Osteocyte (in vitro differentiated cells): ENCODE data around the gene PDLIM5. TPM values are rescaled to one million over a fixed set of nuclear protein-coding genes. Genes with fewer than 3 reads are reported as not detected.

Experiments
- DNase-seq: peaks from one replicate; pipeline ENCODE4 v3.0.0; 2021; ENCODE audit warnings: mixed read lengths; ENCODE audit not compliant: unreplicated experiment; ENCODE audit errors: extremely low spot score
- H3K27ac Mint-ChIP-seq: one replicate; pipeline ENCODE4 v1.8.0; 2021; ENCODE audit warnings: mild to moderate bottlenecking, mixed read lengths; ENCODE audit not compliant: unreplicated experiment
- H3K27me3 Mint-ChIP-seq: one replicate; pipeline ENCODE4 v1.8.0; 2021; ENCODE audit warnings: mixed read lengths; ENCODE audit not compliant: unreplicated experiment
- H3K36me3 Mint-ChIP-seq: one replicate; pipeline ENCODE4 v1.8.0; 2021; ENCODE audit warnings: mixed read lengths; ENCODE audit not compliant: unreplicated experiment
- H3K4me1 Mint-ChIP-seq: one replicate; pipeline ENCODE4 v1.8.0; 2021; ENCODE audit warnings: mixed read lengths; ENCODE audit not compliant: unreplicated experiment
- H3K4me3 Mint-ChIP-seq: one replicate; pipeline ENCODE4 v1.8.0; 2021; ENCODE audit warnings: mild to moderate bottlenecking, moderate library complexity, mixed read lengths; ENCODE audit not compliant: unreplicated experiment
- H3K9me3 Mint-ChIP-seq: one replicate; pipeline ENCODE4 v1.8.0; 2021; ENCODE audit warnings: mixed read lengths; ENCODE audit not compliant: unreplicated experiment
- total RNA-seq: library from RNA; stranded (reverse); gene quantifications from 2 replicates; pipeline ENCODE4 v1.2.1, GENCODE V29; 2021
- TF ChIP-seq, protein P1 (sequence below): fragments of 200-600 bp; sonication (generic); IDR thresholded peaks from 2 replicates; pipeline ENCODE4 v1.5.0; 2021; ENCODE audit warnings: antibody characterized with exemption, mild to moderate bottlenecking, moderate library complexity

Gene PDLIM5
- total RNA-seq, 1 donor from 2014 or later = 324 TPM

DNA sequence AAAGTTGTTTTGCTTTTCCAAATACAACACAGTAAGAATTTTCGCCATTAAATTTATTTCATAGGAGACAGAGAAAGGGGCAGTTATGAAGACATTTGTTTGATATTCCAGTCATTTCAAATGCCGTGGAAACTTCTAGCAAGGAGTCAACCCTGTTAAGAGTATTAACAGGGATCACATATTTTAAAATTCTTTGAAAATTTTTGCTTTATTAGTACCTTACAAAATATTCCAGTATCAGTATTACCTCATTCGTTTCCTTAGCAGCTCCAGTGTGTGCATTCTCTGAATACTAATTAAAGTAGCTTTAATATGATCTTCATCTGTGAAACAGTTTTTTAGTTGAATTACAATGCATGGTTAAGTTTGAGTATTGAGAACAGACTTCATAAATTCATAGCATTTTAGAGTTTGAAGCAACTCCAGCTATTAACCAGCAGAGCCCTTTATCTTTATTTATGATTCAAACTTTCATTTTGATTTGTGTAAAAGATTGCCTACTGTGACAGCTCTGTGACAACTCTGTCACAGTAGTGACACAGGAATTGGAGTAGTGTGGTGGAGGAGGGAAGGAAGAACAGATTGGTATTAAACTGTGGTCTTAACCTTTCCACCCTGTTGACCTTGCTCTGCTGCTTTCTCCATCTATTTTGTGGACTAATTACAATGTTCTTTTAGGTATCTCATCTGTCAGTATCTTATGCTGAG is 86.3 kb downstream of the PDLIM5 start:
- DNase-seq = no peak
- TF ChIP-seq, protein P1, sequence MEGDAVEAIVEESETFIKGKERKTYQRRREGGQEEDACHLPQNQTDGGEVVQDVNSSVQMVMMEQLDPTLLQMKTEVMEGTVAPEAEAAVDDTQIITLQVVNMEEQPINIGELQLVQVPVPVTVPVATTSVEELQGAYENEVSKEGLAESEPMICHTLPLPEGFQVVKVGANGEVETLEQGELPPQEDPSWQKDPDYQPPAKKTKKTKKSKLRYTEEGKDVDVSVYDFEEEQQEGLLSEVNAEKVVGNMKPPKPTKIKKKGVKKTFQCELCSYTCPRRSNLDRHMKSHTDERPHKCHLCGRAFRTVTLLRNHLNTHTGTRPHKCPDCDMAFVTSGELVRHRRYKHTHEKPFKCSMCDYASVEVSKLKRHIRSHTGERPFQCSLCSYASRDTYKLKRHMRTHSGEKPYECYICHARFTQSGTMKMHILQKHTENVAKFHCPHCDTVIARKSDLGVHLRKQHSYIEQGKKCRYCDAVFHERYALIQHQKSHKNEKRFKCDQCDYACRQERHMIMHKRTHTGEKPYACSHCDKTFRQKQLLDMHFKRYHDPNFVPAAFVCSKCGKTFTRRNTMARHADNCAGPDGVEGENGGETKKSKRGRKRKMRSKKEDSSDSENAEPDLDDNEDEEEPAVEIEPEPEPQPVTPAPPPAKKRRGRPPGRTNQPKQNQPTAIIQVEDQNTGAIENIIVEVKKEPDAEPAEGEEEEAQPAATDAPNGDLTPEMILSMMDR = no peak
- no peaks in the 10 kb centered on the region for H3K27me3 Mint-ChIP-seq
- H3K4me1 Mint-ChIP-seq = peaks cover 76% of the 10 kb centered on the region
- peak overlapping the region; percentile 62 for H3K27ac Mint-ChIP-seq
- no peak overlapping the region for H3K4me3 Mint-ChIP-seq
- peaks cover 13% of the 10 kb centered on the region for H3K36me3 Mint-ChIP-seq
- H3K9me3 Mint-ChIP-seq = no peaks in the 10 kb centered on the region

DNA sequence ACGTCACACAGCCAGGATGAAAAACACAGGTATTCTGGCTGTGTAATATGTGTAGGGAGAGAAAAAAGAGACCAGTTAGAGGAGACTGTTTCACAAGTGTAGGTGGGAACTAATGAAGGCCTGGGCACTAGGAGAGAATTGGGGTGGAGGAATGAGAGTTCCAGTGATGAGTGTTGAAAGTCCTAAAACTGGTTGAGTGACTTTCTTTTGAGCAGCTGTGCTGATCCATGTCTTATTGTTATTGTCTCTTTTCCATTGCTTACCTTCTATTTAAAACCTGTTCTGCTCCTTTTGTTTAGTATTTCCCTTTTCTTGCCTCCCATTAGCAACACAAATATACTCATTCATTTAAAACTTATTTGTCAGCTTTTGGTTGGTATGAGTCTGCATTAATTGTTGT is 88.7 kb downstream of the PDLIM5 start:
- no peaks in the 10 kb centered on the region for H3K9me3 Mint-ChIP-seq
- no peaks in the 10 kb centered on the region for H3K27me3 Mint-ChIP-seq

DNA sequence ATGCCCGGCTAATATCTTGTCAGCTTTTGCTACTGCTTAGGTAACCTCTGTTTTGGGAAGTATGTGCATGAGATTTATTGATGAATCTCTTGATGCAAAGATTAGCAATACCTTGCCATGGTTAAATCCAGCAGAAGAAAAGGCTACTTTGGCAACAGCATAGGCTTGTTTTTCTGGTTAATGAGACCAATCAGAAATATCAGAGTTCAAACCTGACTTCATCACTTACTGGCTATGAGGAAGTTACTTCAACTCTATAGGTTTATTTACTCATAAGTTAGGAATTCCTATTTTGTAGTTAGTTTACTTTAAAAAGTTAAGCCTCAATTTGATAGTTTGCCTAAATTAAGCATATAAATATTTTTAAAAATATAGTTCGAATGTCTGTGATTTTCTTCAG is 93.1 kb downstream of the PDLIM5 start:
- Mint-ChIP-seq H3K27me3 (no peaks in the 10 kb centered on the region), H3K27ac (peak overlapping the region; percentile 91), H3K9me3 (peaks cover 12% of the 10 kb centered on the region), H3K36me3 (peaks cover 32% of the 10 kb centered on the region), H3K4me1 (peaks cover 66% of the 10 kb centered on the region), H3K4me3 (no peak overlapping the region)
- DNase-seq = no peak
- TF ChIP-seq, protein P1 = no peak

More for the DNA sequence above, 88.7 kb downstream of the PDLIM5 start:
- TF ChIP-seq, protein P1 = no peak
- Mint-ChIP-seq H3K27ac (peak overlapping the region; percentile 71), H3K4me3 (no peak overlapping the region), H3K36me3 (peaks cover 17% of the 10 kb centered on the region), H3K4me1 (peaks cover 69% of the 10 kb centered on the region)
- DNase-seq = no peak

DNA sequence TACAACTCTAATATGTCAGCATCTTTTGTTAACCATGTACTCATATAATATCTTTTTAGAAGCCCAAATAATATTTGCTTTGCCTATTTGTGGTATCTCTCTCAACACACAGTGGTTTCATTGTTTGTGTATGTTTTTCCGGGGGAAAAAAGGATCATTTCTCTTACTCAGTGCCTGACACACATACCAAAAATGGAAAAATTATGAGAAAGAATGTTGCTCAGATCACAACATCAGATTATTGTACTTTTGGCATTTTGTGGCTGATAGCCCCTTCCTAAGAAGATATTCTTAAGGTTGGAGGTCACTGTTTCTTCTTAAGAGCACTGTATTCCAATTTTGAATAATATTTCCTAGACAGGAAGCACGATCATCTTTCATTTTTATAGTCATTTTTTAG is 93.6 kb downstream of the PDLIM5 start:
- H3K4me3 Mint-ChIP-seq = peak overlapping the region; percentile 43
- H3K9me3 Mint-ChIP-seq = peaks cover 12% of the 10 kb centered on the region
- H3K36me3 Mint-ChIP-seq = peaks cover 32% of the 10 kb centered on the region
- H3K4me1 Mint-ChIP-seq = peaks cover 66% of the 10 kb centered on the region
- no peak for DNase-seq
- H3K27ac Mint-ChIP-seq = peak overlapping the region; percentile 91
- TF ChIP-seq, protein P1 = no peak
- H3K27me3 Mint-ChIP-seq = no peaks in the 10 kb centered on the region

DNA sequence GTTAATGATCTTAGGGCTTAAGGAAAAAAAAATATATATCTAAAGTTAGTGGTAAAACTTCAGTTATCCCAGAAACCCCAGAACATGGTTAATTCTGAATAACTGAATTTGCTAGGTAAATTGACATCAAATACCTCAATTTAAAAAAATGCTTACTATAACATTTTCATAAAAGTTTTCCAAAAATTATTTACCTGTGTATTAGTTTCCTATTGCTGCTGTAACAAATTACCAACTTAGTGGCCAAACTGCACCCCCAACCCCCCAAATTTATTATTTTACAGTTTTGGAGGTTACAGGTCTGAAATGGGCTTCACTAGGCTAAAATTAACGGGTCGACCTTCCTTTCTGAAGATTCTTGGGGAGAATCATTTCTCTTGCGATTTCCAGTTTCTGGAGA is 95.2 kb downstream of the PDLIM5 start:
- Mint-ChIP-seq H3K27ac (peak overlapping the region; percentile 89), H3K9me3 (peaks cover 12% of the 10 kb centered on the region), H3K4me3 (no peak overlapping the region), H3K4me1 (peaks cover 66% of the 10 kb centered on the region), H3K27me3 (no peaks in the 10 kb centered on the region), H3K36me3 (peaks cover 25% of the 10 kb centered on the region)
- no peak for DNase-seq
- TF ChIP-seq, protein P1 = no peak
